Upper lobe of right lung (tissue), 1 donor: ENCODE results near the gene ZDHHC12. TPM values are rescaled to one million over a fixed set of nuclear protein-coding genes. Genes with fewer than 3 reads are reported as not detected.

Source experiments
- ATAC-seq: fragments of 200-7000 bp; cut with Tn5 transposase; one replicate; pipeline ENCODE4 v1.9.1; 2020; ENCODE audit warnings: mild to moderate bottlenecking, moderate library complexity
- DNase-seq: peaks from one replicate; pipeline ENCODE4 v3.0.0-alpha.2; 2020
- H3K27ac ChIP-seq: fragments of 200-600 bp; one replicate; pipeline ENCODE4 v1.8.0; 2022
- H3K27me3 ChIP-seq: fragments of 200-600 bp; one replicate; pipeline ENCODE4 v1.8.0; 2022; ENCODE audit warnings: mild to moderate bottlenecking
- H3K36me3 ChIP-seq: fragments of 200-600 bp; one replicate; pipeline ENCODE4 v1.8.0; 2022
- H3K4me1 ChIP-seq: fragments of 200-600 bp; one replicate; pipeline ENCODE4 v1.8.0; 2022
- H3K4me3 ChIP-seq: fragments of 200-600 bp; one replicate; pipeline ENCODE4 v1.8.0; 2022; ENCODE audit warnings: mild to moderate bottlenecking
- H3K9me3 ChIP-seq: fragments of 200-600 bp; one replicate; pipeline ENCODE4 v1.8.0; 2022
- CTCF ChIP-seq: fragments of 200-600 bp; IDR thresholded peaks from one replicate; pipeline ENCODE4 v1.8.0; 2022; ENCODE audit warnings: antibody characterized with exemption
- intact Hi-C: fragments of 100-400 bp; cut with DNase I; formaldehyde crosslinking; loops from one replicate; pipeline ENCODE4 v1.11.0; 2022
- total RNA-seq: library from RNA; stranded (reverse); fragmentation: NEBNext Ultra II Directional; extraction: Animal tissue kit (Norgen Biotek cat#: 25700); gene quantifications from one replicate; pipeline ENCODE4 v1.2.1, GENCODE V29; 2021
- donor health status: DM: no; HTN: yes; CAD: no; lungs with severe emphysema.

The ZDHHC12 gene
- total RNA-seq, 1 donor from 2014 or later, result 28.2 TPM

GRCh38 chr9:128735373-128735772, 11.4 kb upstream of the ZDHHC12 start:
- ATAC-seq, result no peak

GRCh38 chr9:128733256-128733655, 9.3 kb upstream of the ZDHHC12 start:
- Histone ChIP-seq H3K9me3 (no peaks in the 10 kb centered on the region), H3K27me3 (no peaks in the 10 kb centered on the region), H3K36me3 (peaks cover 19% of the 10 kb centered on the region), H3K27ac (no peak overlapping the region), H3K4me1 (no peaks in the 10 kb centered on the region), H3K4me3 (no peak overlapping the region)
- peak; percentile 92 for ATAC-seq
- intact Hi-C loops, result no loop called here
- TF ChIP-seq CTCF, result peak; percentile 56
- peak; percentile 78 for DNase-seq

More at GRCh38 chr9:128735373-128735772, 11.4 kb upstream of the ZDHHC12 start:
- H3K27ac ChIP-seq, result no peak overlapping the region
- no peaks in the 10 kb centered on the region for H3K4me1 ChIP-seq
- no peak overlapping the region for H3K4me3 ChIP-seq
- H3K9me3 ChIP-seq, result no peaks in the 10 kb centered on the region
- H3K27me3 ChIP-seq, result no peaks in the 10 kb centered on the region
- no peak for DNase-seq
- TF ChIP-seq CTCF, result no peak
- H3K36me3 ChIP-seq, result peaks cover 39% of the 10 kb centered on the region
- intact Hi-C loops, result no loop called here

DNA sequence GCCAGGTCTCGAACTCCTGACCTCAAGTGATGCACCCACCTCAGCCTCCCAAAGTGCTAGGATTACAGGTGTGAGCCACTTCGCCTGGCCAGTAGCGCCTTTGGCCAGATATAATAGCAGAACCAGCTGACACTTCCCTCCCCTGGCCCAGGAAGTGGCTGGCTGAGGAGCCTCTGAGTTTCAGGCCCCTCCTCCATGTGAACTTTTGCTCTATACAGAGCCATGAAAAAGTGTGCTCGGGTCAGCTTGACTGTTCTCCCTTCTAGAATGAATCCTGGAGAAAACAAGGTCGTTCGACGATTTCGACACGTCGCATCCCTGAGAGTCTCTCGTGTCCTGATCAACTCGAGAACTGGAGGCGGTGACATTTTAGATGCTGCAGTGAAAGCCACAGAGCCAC, 8.6 kb upstream of the ZDHHC12 start:
- H3K9me3 ChIP-seq, result no peaks in the 10 kb centered on the region
- intact Hi-C loops, result no loop called here
- H3K4me3 ChIP-seq, result no peak overlapping the region
- ATAC-seq (no peak), DNase-seq (no peak)
- H3K36me3 ChIP-seq, result peaks cover 19% of the 10 kb centered on the region
- no peak for TF ChIP-seq CTCF
- no peaks in the 10 kb centered on the region for H3K27me3 ChIP-seq
- H3K4me1 ChIP-seq, result no peaks in the 10 kb centered on the region
- no peak overlapping the region for H3K27ac ChIP-seq

- no peaks in the 10 kb centered on the region for H3K4me1 ChIP-seq
- H3K4me3 ChIP-seq, result no peak overlapping the region
- no peak overlapping the region for H3K27ac ChIP-seq
- ATAC-seq (no peak), DNase-seq (no peak)
- H3K9me3 ChIP-seq, result no peaks in the 10 kb centered on the region
- no peaks in the 10 kb centered on the region for H3K27me3 ChIP-seq
- no peak for TF ChIP-seq CTCF
- H3K36me3 ChIP-seq, result peaks cover 19% of the 10 kb centered on the region
- intact Hi-C loops, result no loop called here
Measured at GRCh38 chr9:128731691-128732090, 7.8 kb upstream of the ZDHHC12 start.

- H3K4me1 ChIP-seq, result no peaks in the 10 kb centered on the region
- H3K27ac ChIP-seq, result no peak overlapping the region
- intact Hi-C loops, result no loop called here
- H3K4me3 ChIP-seq, result no peak overlapping the region
- DNase-seq, result no peak
- ATAC-seq, result no peak
- H3K9me3 ChIP-seq, result no peaks in the 10 kb centered on the region
- H3K36me3 ChIP-seq, result peaks cover 19% of the 10 kb centered on the region
- TF ChIP-seq CTCF, result no peak
- H3K27me3 ChIP-seq, result no peaks in the 10 kb centered on the region
Measured at GRCh38 chr9:128731093-128731492, 7.2 kb upstream of the ZDHHC12 start.
